Mesendoderm (in vitro differentiated cells): Measurements from ENCODE around the gene ATP13A2.

Experiments
- DNase-seq: peaks from one replicate; pipeline ENCODE4 v3.0.0; 2013
- H2AK5ac ChIP-seq: 2 replicates; pipeline ENCODE4 v1.6.1; 2013; ENCODE audit warnings: low read length, inconsistent platforms
- H2BK120ac ChIP-seq: 2 replicates; pipeline ENCODE4 v1.6.1; 2013; ENCODE audit warnings: low read depth, mild to moderate bottlenecking, low read length, moderate library complexity, mixed read lengths
- H2BK15ac ChIP-seq: replicated peaks from 2 replicates; pipeline ENCODE4 v1.6.1; 2013; ENCODE audit warnings: low read depth, mild to moderate bottlenecking, moderate library complexity
- H2BK5ac ChIP-seq: 2 replicates; pipeline ENCODE4 v1.6.1; 2013; ENCODE audit warnings: low read length, inconsistent platforms
- H3K18ac ChIP-seq: 2 replicates; pipeline ENCODE4 v1.6.1; 2013; ENCODE audit warnings: mild to moderate bottlenecking, low read length, mixed read lengths
- H3K23ac ChIP-seq: one replicate; pipeline ENCODE4 v1.6.1; 2013; ENCODE audit warnings: low read length
- H3K27ac ChIP-seq: 2 replicates; pipeline ENCODE4 v1.5.1; 2013; ENCODE audit warnings: low read depth, mild to moderate bottlenecking, inconsistent platforms, low read length, moderate library complexity
- H3K27me3 ChIP-seq: 2 replicates; pipeline ENCODE4 v1.6.1; 2013; ENCODE audit warnings: low read length, control low read depth, mild to moderate bottlenecking, inconsistent platforms; ENCODE audit not compliant: insufficient read depth, poor library complexity
- H3K36me3 ChIP-seq: 2 replicates; pipeline ENCODE4 v1.6.1; 2013; ENCODE audit warnings: low read length, inconsistent platforms; ENCODE audit not compliant: control insufficient read depth, insufficient read depth
- H3K4ac ChIP-seq: one replicate; pipeline ENCODE4 v1.6.1; 2013; ENCODE audit warnings: low read depth, mild to moderate bottlenecking, low read length, moderate library complexity
- H3K4me1 ChIP-seq: 2 replicates; pipeline ENCODE4 v1.6.1; 2013; ENCODE audit warnings: low read depth, low read length, inconsistent platforms; ENCODE audit not compliant: control insufficient read depth
- H3K4me2 ChIP-seq: 2 replicates; pipeline ENCODE4 v1.6.1; 2013; ENCODE audit warnings: low read length
- H3K4me3 ChIP-seq: 2 replicates; pipeline ENCODE4 v1.5.1; 2013; ENCODE audit warnings: mild to moderate bottlenecking, low read length
- H3K56ac ChIP-seq: one replicate; pipeline ENCODE4 v1.6.1; 2013; ENCODE audit warnings: low read length
- H3K79me1 ChIP-seq: 2 replicates; pipeline ENCODE4 v1.6.1; 2013; ENCODE audit warnings: low read length, inconsistent platforms
- H3K79me2 ChIP-seq: 2 replicates; pipeline ENCODE4 v1.6.1; 2013; ENCODE audit warnings: mild to moderate bottlenecking, low read length; ENCODE audit not compliant: control insufficient read depth, insufficient read depth
- H3K9ac ChIP-seq: 2 replicates; pipeline ENCODE4 v1.6.1; 2013; ENCODE audit warnings: low read length, inconsistent platforms
- H4K5ac ChIP-seq: one replicate; pipeline ENCODE4 v1.6.1; 2013; ENCODE audit warnings: low read length
- H4K8ac ChIP-seq: one replicate; pipeline ENCODE4 v1.6.1; 2013; ENCODE audit warnings: low read depth, mild to moderate bottlenecking, control low read depth, low read length, moderate library complexity
- WGBS: extraction: QIAGEN DNeasy Blood & Tissue Kit; methylation state at CpG from one replicate; pipeline ENCODE4 v1.1.7; 2013; ENCODE audit warnings: low lambda C conversion rate, missing lambda C conversion rate; ENCODE audit not compliant: insufficient coverage; ENCODE audit errors: extremely low coverage; 5-methylcytosine and 5-hydroxymethylcytosine counted together

Gene ATP13A2

DNA sequence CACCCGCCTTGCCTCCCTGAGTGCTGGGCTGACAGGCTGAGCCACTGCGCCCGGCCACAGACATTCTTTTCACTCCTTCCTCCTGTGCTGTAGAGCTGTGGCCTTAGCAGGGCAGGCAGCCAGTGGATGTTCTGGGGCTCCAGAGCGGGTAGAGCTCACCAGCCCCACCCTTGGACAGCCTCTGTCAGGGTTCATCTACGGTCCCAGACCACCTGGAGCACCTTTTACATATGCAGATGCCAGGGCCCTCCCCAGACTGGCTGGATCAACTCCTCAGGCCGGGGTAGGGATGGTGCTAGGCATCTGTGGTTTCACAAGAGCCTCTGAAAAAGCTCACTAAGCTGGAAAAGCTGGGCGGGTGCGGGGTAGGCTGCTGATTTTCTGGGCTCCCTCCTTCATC is 4.6 kb downstream of the ATP13A2 start:
- no peak overlapping the region for H2BK120ac ChIP-seq
- H3K4me3 ChIP-seq, result no peak overlapping the region
- H3K36me3 ChIP-seq, result no peaks in the 10 kb centered on the region
- no peak overlapping the region for H3K27ac ChIP-seq
- no peaks in the 10 kb centered on the region for H3K79me2 ChIP-seq
- H2BK5ac ChIP-seq, result no peak overlapping the region
- no peak overlapping the region for H3K23ac ChIP-seq
- H3K18ac ChIP-seq, result no peak overlapping the region
- no peaks in the 10 kb centered on the region for H3K27me3 ChIP-seq
- H3K4me1 ChIP-seq, result peaks cover 6% of the 10 kb centered on the region
- WGBS, result no CpG with 5 or more reads among the region's 8 CpGs
- no peak overlapping the region for H2AK5ac ChIP-seq
- H4K5ac ChIP-seq, result no peak overlapping the region
- no peak for DNase-seq
- H3K4ac ChIP-seq, result no peak overlapping the region
- no peak overlapping the region for H3K56ac ChIP-seq
- H3K79me1 ChIP-seq, result peaks cover 3% of the 10 kb centered on the region
- no peak overlapping the region for H4K8ac ChIP-seq
- no peak overlapping the region for H3K4me2 ChIP-seq
- H2BK15ac ChIP-seq, result no peak overlapping the region
- H3K9ac ChIP-seq, result no peak overlapping the region

DNA sequence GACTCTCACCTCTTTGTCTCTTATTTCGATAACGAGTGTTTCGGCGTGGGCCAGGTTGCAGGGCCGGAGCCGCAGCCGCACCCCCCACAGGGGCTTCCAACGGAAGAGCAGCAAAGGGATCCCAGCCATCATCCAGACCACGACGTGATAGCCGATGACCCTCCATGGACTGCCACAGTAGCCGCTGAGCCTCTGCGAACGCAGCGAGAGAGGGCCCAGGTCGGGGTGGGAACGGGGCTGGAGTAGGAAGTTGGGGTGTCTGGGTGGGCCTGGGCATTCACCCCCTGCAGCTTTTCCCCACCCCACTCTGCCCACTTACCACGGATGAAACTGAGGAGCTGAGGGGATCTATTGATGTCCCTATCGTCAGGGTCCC is 6.4 kb downstream of the ATP13A2 start:
- H3K36me3 ChIP-seq, result peaks cover 2% of the 10 kb centered on the region
- no peak overlapping the region for H3K4me3 ChIP-seq
- DNase-seq, result no peak
- H4K8ac ChIP-seq, result no peak overlapping the region
- no peak overlapping the region for H3K18ac ChIP-seq
- no peaks in the 10 kb centered on the region for H3K4me1 ChIP-seq
- H2AK5ac ChIP-seq, result no peak overlapping the region
- H3K27me3 ChIP-seq, result no peaks in the 10 kb centered on the region
- no peak overlapping the region for H3K4me2 ChIP-seq
- H2BK5ac ChIP-seq, result no peak overlapping the region
- no peak overlapping the region for H3K27ac ChIP-seq
- H3K56ac ChIP-seq, result no peak overlapping the region
- no peaks in the 10 kb centered on the region for H3K79me2 ChIP-seq
- H3K9ac ChIP-seq, result no peak overlapping the region
- no CpG with 5 or more reads among the region's 19 CpGs for WGBS
- peaks cover 2% of the 10 kb centered on the region for H3K79me1 ChIP-seq
- H2BK15ac ChIP-seq, result no peak overlapping the region
- no peak overlapping the region for H4K5ac ChIP-seq
- no peak overlapping the region for H3K23ac ChIP-seq
- no peak overlapping the region for H3K4ac ChIP-seq
- H2BK120ac ChIP-seq, result no peak overlapping the region

DNA sequence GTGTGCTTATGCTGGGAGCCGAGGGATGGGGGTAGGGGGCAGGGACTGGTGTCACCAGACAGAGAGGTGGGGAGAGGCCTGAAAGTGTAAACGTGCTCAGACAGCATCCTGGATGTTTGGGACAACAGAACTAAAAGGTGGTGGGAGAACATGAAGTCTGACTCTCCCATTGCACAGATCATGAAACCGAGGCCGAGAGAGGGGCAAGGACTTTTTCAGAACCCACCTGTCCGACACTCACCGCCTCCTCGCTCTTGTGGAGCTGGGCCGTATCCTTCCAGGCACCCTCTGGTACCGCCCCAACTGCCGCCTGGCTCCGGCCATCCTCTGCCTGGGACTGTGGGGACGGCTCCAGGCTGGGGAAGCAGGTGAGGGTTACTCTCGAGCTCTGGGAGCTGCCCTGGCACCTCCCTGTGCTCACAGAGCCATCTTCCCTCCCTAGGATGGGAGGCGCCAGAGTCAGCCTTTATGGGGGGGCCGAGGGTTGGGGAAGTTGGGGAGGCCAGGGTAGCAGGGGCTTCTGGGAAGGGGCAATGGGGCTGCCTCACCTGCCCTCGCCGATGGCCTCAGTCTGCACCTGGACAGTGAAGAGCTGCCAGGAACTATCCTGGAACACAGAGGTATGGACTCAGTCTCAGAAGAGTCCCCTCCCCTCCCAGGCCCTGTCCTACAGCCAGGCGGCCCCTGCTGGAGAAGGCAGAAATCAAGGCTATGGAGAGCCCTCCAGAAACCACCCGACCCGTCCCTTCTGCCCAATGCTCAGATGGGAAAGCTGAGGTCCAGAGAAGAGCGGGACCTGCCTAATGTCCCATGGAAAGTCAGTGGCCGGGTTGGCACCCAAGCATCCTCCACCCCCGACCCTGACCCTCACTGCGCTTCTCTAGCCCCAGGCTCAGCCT is 7.0 kb downstream of the ATP13A2 start:
- no peak overlapping the region for H2AK5ac ChIP-seq
- no peak overlapping the region for H3K9ac ChIP-seq
- H3K79me2 ChIP-seq, result no peaks in the 10 kb centered on the region
- H4K8ac ChIP-seq, result no peak overlapping the region
- H3K4me1 ChIP-seq, result no peaks in the 10 kb centered on the region
- no peak overlapping the region for H3K4me3 ChIP-seq
- DNase-seq, result peak; percentile 38
- no CpG with 5 or more reads among the region's 24 CpGs for WGBS
- no peak overlapping the region for H3K4me2 ChIP-seq
- H3K79me1 ChIP-seq, result peaks cover 2% of the 10 kb centered on the region
- no peak overlapping the region for H2BK120ac ChIP-seq
- H3K27ac ChIP-seq, result no peak overlapping the region
- H3K18ac ChIP-seq, result no peak overlapping the region
- H3K23ac ChIP-seq, result no peak overlapping the region
- H4K5ac ChIP-seq, result no peak overlapping the region
- no peak overlapping the region for H2BK5ac ChIP-seq
- no peak overlapping the region for H3K56ac ChIP-seq
- no peaks in the 10 kb centered on the region for H3K27me3 ChIP-seq
- H2BK15ac ChIP-seq, result no peak overlapping the region
- no peak overlapping the region for H3K4ac ChIP-seq
- peaks cover 2% of the 10 kb centered on the region for H3K36me3 ChIP-seq

DNA sequence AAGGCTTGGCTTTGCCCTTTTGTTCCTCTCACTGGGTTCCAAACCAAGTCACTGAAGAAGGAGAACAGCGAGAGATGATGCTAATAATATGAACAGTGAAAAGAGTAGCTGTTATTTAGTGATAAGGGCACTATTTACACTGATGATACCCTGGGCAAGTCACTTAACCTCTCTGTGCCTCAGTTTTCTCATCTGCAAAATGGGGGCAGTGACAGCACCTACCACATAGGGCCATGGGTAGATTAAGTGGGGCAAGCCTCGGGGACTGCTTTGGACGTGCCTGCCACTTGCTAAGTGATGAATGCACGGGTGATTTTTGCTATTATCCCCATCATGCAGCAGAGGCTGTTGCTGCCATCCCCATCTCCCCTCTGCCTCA is 9.2 kb downstream of the ATP13A2 start:
- Histone ChIP-seq H3K4me3 (no peak overlapping the region), H3K18ac (no peak overlapping the region), H3K4me2 (no peak overlapping the region), H3K27me3 (no peaks in the 10 kb centered on the region), H3K56ac (no peak overlapping the region), H2BK120ac (no peak overlapping the region), H3K36me3 (peaks cover 4% of the 10 kb centered on the region), H4K8ac (no peak overlapping the region), H3K79me1 (no peaks in the 10 kb centered on the region), H2BK5ac (no peak overlapping the region), H2BK15ac (no peak overlapping the region), H2AK5ac (no peak overlapping the region), H3K4me1 (no peaks in the 10 kb centered on the region), H3K4ac (no peak overlapping the region), H3K79me2 (no peaks in the 10 kb centered on the region), H4K5ac (no peak overlapping the region), H3K27ac (no peak overlapping the region), H3K9ac (no peak overlapping the region), H3K23ac (no peak overlapping the region)
- no CpG with 5 or more reads among the region's 4 CpGs for WGBS
- no peak for DNase-seq

DNA sequence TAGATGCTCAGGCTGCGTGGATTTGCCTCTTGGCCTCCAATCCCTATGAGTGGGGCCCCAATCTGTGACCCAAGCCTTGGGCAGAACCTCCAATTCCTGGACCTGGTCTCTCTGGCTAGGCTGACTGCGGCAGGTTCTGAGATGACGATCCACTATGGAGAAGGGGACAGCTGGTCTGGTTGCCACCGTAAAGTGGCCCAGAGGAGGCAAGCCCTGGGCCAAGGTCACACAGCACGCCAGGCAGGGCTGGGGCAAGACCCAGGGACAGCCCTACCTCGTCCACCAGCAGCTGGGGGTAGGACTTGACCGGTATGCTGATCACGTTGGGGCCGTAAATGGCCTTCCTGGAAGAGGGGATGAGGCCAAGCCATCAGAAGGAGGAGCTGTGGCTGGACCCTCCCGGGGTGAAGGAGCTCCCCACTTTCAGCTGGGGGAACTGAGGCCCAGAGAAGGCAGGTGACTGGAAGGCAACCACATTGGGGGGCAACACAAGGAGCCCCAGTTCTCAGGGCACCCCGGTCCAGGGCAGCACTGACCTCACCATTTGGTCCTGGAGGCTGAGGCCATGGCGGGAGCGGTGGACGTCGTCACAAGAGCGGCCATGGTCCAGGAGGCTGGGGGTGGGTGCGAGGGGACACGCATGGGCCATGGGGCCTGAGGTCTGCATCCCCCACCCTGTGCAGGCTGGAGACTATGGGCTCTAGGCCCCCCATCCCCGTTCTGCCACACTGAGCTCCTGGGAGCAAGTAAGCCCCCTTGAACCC is 9.8 kb downstream of the ATP13A2 start:
- Histone ChIP-seq H3K4me2 (no peak overlapping the region), H3K36me3 (peaks cover 6% of the 10 kb centered on the region), H3K27me3 (no peaks in the 10 kb centered on the region), H3K27ac (no peak overlapping the region), H2BK15ac (no peak overlapping the region), H2BK120ac (no peak overlapping the region), H4K8ac (no peak overlapping the region), H3K4me3 (no peak overlapping the region), H3K9ac (no peak overlapping the region), H2BK5ac (no peak overlapping the region), H3K79me1 (no peaks in the 10 kb centered on the region), H3K4ac (no peak overlapping the region), H4K5ac (no peak overlapping the region), H3K18ac (no peak overlapping the region), H3K79me2 (no peaks in the 10 kb centered on the region), H3K23ac (no peak overlapping the region), H3K4me1 (no peaks in the 10 kb centered on the region), H2AK5ac (no peak overlapping the region), H3K56ac (no peak overlapping the region)
- no peak for DNase-seq
- WGBS, result no CpG with 5 or more reads among the region's 19 CpGs
